ENCODE measurements around the gene PA2G4. TPM values are rescaled to one million over a fixed set of nuclear protein-coding genes. Genes with fewer than 3 reads are reported as not detected.
"Not testable (repeated sequence)": the region's sequence is repeated elsewhere in the genome, so short reads cannot be mapped to it uniquely, and the experiment has no call there.

Gene PA2G4
- polyA plus RNA-seq, 10 donors: 93.0 to 121 (median 109) TPM

DNA sequence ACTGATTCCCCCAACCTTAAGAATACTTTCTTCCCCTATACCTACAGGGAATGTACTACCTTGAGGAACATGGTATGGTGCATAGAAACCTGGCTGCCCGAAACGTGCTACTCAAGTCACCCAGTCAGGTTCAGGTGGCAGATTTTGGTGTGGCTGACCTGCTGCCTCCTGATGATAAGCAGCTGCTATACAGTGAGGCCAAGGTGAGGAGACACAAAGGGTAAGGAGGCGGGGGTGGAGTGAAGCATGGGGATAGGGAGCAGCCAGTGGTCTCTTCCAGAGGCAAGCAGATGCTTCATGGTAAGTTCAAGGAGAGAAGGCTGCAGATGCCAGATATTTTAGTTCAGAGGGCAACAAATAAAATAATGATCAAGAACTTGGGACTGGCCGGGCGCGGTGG lies 6.6 kb upstream of the PA2G4 start:
- no peak for DNase-seq

DNA sequence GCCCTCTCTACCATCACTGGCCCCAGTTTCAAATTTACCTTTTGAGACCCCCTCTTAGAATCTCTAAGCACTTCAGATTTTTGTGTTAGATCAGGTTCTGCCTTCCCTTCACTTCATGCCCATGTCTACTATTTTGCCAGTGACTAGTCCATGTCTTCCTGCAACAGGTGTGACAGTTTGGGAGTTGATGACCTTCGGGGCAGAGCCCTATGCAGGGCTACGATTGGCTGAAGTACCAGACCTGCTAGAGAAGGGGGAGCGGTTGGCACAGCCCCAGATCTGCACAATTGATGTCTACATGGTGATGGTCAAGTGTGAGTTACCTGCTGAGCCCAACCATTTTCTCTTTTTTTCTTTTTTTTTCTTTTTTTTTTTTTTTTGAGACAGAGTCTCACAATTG lies 5.8 kb upstream of the PA2G4 start:
- no peak for DNase-seq

DNA sequence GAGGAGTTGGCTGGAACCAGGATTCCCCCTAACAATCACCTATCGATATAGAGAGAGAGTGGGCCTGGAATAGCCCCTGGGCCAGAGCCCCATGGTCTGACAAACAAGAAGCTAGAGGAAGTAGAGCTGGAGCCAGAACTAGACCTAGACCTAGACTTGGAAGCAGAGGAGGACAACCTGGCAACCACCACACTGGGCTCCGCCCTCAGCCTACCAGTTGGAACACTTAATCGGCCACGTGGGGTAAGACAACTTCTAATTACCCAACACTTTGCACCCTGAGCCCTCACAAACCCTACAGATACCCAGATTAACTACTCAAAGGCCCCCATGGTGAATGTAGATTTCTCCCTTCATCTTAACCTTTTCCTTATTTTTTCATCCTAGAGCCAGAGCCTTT lies 4.6 kb upstream of the PA2G4 start:
- DNase-seq: no peak

DNA sequence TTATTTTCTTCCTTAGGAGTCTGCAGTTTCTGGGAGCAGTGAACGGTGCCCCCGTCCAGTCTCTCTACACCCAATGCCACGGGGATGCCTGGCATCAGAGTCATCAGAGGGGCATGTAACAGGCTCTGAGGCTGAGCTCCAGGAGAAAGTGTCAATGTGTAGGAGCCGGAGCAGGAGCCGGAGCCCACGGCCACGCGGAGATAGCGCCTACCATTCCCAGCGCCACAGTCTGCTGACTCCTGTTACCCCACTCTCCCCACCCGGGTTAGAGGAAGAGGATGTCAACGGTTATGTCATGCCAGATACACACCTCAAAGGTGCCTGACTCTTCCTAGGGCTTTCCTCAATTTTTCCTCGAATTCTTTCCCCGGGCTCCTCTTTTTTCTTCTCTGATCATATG lies 3.3 kb upstream of the PA2G4 start:
- no peak for DNase-seq

DNA sequence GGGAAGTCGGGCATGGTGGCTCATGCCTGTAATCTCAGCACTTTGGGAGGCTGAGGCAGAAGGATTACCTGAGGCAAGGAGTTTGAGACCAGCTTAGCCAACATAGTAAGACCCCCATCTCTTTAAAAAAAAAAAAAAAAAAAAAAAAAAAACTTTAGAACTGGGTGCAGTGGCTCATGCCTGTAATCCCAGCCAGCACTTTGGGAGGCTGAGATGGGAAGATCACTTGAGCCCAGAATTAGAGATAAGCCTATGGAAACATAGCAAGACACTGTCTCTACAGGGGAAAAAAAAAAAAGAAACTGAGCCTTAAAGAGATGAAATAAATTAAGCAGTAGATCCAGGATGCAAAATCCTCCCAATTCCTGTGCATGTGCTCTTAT lies 1.7 kb upstream of the PA2G4 start:
- DNase-seq: no peak

DNA sequence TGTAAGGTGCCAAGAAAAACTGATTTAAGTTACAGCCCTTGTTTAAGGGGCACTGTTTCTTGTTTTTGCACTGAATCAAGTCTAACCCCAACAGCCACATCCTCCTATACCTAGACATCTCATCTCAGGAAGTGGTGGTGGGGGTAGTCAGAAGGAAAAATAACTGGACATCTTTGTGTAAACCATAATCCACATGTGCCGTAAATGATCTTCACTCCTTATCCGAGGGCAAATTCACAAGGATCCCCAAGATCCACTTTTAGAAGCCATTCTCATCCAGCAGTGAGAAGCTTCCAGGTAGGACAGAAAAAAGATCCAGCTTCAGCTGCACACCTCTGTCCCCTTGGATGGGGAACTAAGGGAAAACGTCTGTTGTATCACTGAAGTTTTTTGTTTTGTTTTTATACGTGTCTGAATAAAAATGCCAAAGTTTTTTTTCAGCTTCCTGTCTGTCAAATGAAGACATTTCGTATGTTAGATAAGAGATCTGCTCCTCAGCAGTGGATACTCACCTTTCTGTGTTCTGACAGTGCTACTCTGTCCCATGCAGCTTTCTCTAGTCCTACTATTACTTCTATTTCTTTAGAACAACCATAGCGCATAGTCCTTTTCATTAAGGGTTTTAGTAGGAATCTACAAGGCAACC lies 1.2 kb upstream of the PA2G4 start:
- no peak for DNase-seq

DNA sequence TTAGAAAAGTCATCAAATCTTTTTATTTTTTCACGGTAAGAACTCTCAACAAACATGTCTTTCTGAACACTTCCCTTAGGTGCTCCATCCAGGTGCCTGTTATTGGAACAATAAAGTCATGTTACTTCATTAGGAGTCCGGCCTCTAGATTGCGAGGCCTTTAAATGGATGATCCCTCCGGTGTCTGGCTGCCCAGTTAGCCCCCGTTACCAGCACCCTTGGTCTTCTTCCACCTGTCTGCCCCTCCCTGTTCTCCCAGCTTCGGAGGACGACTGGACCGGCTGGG lies 593 bp upstream of the PA2G4 start:
- no peak for DNase-seq

DNA sequence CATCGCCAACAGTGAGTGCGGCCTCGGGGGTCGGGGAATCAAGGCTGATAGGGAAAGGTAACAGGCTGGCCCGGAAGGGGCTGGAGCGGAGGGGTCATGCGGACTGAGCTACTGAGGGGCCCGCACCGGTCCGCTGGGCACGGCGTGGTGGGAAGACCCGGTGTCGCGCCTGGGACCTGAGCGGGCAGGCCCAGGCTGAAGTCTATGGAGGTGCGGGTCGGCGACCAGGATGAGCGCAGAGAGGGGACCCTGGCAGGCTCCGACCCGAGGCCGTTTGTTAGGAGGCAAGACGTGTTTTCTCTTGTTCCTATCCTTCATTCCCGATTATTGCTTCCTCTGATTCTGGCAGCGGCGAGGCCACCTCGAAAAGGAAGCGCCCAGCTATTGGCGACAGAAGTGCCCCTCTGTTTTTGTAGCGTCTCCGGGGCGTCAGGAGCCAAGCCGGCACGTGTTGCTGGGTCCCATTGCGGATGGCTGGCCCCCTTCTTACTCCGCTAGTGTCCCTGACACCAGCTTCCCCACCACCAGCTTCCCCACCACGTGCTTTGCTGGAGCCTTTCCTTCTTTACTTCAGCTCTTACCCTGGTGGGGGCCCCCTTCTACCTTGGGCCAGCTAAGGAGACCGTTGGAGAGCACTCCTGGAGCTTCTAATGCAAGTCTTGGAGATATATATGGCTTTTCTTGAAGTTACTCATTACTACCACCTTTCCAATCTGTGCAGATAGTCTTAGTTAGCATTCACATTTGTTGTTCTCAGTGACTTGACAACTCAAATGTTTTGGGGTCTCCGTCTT lies 653 bp downstream of the PA2G4 start:
- no peak for DNase-seq

DNA sequence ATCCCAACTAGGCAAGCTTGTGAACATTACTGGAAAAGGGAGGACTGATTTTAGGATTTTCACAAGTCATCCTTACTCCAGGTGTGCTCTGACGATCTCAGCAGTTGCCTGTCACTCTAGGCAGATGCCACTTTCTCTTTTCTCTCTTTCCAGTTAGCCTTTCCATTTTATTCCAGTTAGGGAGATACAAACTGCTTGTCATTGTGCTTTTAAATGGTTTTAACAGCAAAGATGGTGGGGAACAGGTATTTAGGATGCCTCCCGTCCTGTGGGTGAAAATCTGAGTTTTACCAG lies 1.2 kb downstream of the PA2G4 start:
- no peak for DNase-seq

DNA sequence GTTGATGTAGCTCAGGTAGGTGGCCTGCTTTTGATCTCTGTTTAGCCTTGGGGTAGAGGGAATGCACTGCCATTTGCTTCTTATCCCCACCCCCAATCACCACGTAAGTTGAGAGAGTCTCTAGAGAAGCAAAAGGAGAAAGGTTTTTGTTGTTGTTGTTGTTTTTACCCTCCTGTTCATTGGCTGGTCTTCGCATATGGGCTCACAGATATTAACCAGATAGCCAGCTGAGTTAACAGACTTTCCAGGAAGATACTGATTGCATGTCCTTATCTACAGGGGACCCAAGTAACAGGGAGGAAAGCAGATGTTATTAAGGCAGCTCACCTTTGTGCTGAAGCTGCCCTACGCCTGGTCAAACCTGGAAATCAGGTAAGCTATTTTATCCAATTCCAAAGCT lies 2.9 kb downstream of the PA2G4 start:
- no peak for DNase-seq

DNA sequence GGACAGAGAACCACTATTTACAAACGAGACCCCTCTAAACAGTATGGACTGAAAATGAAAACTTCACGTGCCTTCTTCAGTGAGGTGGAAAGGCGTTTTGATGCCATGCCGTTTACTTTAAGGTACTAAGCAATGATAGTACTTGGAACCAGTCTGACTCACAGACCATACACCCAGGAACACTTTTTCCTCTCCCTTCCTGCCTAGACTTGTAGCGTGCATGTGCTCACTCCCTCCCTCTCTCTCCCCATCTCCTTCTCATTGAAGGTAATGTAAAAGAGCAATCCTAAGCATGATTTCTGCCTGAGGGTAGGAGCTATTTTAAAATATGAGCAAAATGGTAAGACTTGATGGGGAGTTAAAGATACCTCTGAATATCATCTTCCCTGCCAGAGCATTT lies 6.2 kb downstream of the PA2G4 start:
- DNase-seq: no peak

DNA sequence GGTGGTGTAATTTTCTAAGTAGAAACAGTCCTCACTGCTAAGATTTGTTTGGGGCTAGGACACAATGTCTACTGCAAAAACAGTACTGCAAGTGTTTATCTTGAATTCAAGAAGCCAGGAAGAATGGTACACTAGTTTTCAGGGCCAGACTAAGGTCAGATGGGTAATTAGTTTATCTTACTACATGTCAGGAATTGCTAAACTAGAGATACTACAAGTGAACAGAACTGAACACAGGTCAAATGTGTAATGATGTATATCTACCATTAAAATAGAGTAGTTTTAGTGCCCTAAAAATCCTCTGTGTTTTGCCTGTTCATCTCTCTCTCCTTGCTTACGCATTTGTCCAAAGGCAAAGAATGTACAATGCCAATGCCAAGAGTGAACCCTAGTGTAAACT lies 9.7 kb downstream of the PA2G4 start:
- no peak for DNase-seq

DNA sequence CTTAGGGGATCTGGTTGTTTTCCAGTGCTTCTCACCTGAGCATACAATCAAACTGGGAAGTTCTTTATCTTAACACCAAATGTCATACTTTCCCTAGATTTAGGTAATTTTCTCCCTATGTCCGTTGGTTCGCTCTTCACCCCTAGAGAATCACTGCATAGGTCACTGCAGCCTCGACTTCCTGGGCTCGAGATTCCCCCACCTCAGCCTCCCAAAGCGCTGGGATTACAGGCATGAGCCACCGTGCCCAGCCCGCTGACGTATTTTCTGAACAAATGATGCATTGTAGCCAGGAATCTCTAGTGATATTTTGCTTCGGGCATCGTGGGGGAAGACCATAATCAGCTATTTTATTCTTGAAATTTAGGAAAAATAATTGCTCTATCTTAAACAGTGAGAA lies 11.0 kb downstream of the PA2G4 start:
- DNase-seq: peak in 2 of 3 donors; percentile 21 to 47

DNA sequence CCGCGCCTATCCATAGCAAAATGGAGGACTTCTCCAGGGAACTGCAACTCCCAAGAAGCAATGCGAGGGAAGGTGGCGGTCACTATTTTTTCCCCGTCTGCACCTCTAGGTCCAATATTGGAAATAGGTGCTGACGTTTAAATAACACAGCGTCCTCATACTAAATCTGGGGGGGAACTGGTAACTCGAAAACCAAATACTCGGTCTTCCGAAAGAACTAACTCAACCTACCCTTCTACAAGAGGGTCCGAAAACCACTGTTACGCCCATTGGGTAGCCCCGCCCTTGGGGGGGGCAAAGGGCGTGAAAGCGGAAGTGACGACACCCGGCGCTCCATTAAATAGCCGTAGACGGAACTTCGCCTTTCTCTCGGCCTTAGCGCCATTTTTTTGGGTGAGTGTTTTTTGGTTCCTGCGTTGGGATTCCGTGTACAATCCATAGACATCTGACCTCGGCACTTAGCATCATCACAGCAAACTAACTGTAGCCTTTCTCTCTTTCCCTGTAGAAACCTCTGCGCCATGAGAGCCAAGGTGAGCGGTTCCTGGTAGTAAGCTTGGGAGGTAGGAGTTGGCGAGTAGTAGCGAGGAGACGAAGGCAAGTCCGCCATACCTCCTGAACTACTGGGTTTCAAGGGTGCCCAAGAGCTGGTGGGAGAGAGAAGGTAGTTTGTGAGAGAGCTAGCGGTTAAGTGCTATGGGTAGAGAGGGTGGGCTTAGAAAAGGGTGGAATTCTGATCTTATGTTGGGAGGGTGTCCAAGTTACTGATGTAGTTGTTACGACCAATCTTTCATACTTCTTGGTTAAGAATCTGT lies 12.1 kb downstream of the PA2G4 start, which contains the start of gene RPL41:
RPL41 (plus strand) TSS at position 367 of the 815 bp plus-strand sequence.
- peak; percentile 97 to 99 (median 98) for DNase-seq

DNA sequence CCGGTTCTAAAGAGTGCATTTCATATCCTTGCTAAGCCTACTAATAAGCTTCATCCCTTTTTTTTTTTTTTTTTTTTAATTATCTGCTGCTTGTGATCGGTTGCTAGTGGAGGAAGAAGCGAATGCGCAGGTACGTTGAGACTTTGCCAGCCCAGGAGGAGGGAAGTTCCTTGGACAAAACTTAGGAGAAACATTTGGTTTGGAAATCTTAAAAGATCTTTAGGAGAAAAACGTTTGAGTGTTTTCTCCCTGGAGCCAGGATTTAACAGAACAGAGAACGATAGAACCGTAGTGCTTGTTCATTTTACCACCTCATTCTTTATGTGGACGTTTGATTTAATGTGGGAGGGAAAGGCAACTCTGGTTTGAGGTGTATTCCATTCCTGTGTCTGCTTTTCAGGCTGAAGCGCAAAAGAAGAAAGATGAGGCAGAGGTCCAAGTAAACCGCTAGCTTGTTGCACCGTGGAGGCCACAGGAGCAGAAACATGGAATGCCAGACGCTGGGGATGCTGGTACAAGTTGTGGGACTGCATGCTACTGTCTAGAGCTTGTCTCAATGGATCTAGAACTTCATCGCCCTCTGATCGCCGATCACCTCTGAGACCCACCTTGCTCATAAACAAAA lies 12.8 kb downstream of the PA2G4 start:
- DNase-seq: not testable (repeated sequence)

DNA sequence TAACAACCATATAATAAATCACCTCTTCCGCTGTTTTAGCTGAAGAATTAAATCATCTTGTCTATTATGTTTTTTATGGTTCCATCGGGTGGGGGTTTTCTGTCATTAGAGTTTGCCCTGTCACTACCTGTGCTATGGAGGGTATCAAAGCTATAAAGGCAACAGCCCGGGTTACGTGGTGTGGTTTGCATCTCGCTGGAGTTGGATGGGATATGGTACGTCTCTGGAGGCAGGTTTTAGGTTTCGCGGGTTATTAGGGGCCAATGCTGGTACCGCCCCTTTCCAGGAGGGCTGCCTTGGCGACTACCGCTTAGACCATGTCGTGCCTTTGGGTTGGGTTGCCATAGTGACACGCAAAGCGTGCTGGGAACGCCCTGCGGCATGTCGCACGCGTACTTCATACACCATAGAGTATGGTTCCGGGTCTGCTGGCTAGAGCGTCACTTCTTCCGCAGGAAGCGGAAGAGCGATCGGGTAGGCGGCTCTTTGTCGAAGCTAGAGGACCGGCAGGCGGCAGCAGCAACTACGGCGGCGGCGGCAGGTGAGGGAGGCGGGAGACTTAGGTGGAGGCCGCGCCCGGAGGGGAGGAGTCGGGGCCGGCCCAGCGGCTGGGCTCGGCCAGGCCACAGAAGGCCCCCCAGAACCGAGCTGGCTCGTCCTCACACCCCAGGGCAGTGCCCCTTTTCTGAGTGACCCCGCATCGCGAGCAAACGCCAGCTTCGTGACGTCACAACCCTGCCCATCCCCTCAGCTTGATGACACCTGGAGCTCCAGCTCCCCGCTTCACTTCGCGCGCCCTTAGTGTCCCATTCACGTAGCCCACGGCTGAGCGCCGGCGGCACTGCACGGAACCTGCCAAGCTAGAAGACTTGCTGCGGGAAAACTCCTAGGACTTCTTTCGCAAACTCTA lies 13.7 kb downstream of the PA2G4 start, which contains the start of gene ZC3H10:
ZC3H10 (plus strand) TSS at position 489 of the 910 bp plus-strand sequence. CDS start 2,297 bp downstream, outside the sequence.
- peak; percentile 99 to 100 (median 100) for DNase-seq

DNA sequence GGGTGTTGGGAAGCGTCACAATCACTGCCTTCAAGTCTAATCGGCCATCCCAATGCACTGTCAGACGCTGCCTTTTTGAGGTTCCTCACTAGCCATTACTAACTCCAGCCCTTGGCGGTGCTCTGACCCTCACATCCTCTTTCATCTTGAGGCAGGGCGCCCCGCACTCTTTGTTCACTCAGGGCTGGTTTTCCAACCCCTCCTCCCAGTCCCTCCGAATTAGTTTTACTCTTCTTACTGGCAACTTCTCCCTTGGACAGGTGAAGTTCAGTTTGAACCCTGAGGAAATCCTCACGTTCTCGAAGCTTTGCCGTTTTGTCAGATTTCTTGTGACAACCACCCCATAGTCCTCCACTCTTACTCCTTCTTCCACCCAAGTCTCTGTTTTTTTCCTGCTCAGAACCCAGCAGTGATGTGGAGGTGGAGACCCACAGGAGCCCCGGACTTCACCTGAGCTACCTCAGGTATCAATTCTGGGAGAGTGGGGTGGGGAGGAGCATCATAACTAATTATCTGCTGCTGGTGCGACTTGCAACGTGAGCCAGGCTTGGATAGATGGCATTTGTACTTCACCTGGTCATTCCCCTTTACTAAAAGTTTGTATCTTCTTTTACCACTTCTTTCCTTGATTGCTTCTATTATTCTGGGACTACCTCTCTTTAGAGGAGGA lies 14.5 kb downstream of the PA2G4 start:
- peak in 1 of 3 donors; percentile 22 for DNase-seq

DNA sequence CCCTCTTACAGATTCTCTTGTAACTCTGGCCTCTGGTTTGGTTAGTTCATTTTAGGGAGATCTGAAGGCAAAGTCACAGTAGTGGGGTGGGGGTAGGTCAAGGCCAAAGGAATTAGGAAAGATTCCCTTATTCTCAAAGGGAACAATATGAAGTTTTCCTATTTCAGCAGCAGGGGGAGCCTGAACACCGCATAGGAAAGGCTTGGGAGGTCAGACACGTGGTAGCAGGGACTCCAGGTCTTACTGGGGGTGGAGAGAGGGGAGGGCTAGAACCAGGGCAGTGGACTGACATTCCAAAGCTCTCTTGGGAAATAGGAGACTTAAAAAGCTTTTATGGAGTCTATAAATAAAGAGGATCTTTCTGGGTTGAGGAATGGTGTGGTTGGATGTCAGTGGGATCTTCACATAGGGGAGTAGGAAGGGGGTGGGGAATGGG lies 15.0 kb downstream of the PA2G4 start:
- peak; percentile 84 to 91 (median 89) for DNase-seq

DNA sequence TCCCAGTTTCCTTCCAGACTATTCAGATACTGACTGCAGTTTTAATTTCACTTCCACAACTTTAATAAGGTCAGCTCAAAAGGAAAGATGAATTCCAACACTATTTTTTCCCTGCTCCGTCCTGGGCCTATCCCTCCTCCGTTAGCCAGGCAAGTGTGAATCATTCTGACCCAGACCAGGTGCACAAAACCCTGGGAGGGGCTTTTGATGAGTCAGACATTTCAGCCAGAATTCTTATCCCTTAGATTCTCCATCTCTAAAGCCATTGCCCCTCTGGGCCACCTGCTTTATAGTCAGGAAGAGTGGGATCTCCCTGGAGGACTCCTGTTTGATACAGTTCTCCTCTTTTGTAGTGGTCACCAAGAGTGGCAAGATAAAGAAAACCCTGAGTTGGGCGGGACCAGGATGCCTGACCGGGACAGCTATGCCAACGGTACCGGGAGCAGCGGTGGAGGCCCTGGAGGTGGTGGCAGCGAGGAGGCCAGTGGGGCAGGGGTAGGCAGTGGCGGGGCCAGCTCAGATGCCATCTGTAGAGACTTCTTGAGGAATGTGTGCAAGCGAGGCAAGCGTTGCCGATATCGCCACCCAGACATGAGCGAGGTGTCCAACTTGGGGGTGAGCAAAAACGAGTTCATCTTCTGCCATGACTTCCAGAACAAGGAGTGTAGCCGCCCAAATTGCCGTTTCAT lies 15.9 kb downstream of the PA2G4 start:
- DNase-seq: no peak

Measured in muscle of back (tissue), 11 donors.